Testis (tissue), 3 donors: ENCODE results near the gene AUTS2. TPM values are rescaled to one million over a fixed set of nuclear protein-coding genes. Genes with fewer than 3 reads are reported as not detected.

Experiments
- DNase-seq: peaks from one replicate; pipeline ENCODE4 v3.0.0-alpha.2; 2019
- H3K27ac ChIP-seq, 2 donors: fragments of 200-600 bp; sonication (generic); one replicate each; pipeline ENCODE4 v1.5.1; 2019
- H3K27me3 ChIP-seq: fragments of 200-600 bp; sonication (generic); one replicate; pipeline ENCODE4 v1.5.1; 2019
- H3K36me3 ChIP-seq: fragments of 200-600 bp; sonication (generic); one replicate; pipeline ENCODE4 v1.5.1; 2017; ENCODE audit warnings: low read depth; ENCODE audit errors: missing control alignments
- H3K4me1 ChIP-seq: fragments of 200-600 bp; sonication (generic); one replicate; pipeline ENCODE4 v1.5.1; 2019
- H3K4me3 ChIP-seq, 2 donors: fragments of 200-600 bp; sonication (generic); one replicate each; pipeline ENCODE4 v1.5.1; 2017 to 2019
- H3K9me3 ChIP-seq: fragments of 200-600 bp; sonication (generic); one replicate; pipeline ENCODE4 v1.5.1; 2017
- POLR2A ChIP-seq: fragments of 450-650 bp; IDR thresholded peaks from one replicate; pipeline ENCODE4 v1.6.1; 2017; ENCODE audit warnings: antibody characterized with exemption, mild to moderate bottlenecking, moderate library complexity
- WGBS, 2 donors: methylation state at CpG; one replicate each; pipeline ENCODE4 v1.1.5; 2018; 5-methylcytosine and 5-hydroxymethylcytosine counted together
- intact Hi-C: fragments of 100-400 bp; cut with DNase I; formaldehyde crosslinking; loops from one replicate; pipeline ENCODE4 v1.15.1; 2023; ENCODE audit warnings: low total_unique reads
- polyA plus RNA-seq: library from polyadenylated mRNA; stranded (reverse); fragments of 350-450 nt; fragmentation: Illumina TruSeq; extraction: RNeasy Lipid Tissue Mini Kit (QIAGEN cat#74804); gene quantifications from one replicate; pipeline ENCODE4 v1.2.3, GENCODE V29; 2014; ENCODE audit warnings: low read depth, low replicate concordance; ENCODE audit not compliant: insufficient read depth
- total RNA-seq, 2 donors: library from RNA; depleted of rRNA; stranded (reverse); fragments of >200 nt; gene quantifications; one replicate each; pipeline ENCODE4 v1.2.3, GENCODE V29; 2016
- TF ChIP-seq, protein P1 (sequence below), 3 experiments: fragments of 450-650 bp in 2 of 3; fragments of 200-600 bp in 1 of 3; sonication (generic) in 1 of 3; IDR thresholded peaks; one replicate each; pipeline ENCODE4 v1.5.1; 2016 to 2019; ENCODE audit warnings: antibody characterized with exemption in 3 of 3, mild to moderate bottlenecking in 2 of 3, moderate library complexity in 1 of 3

The AUTS2 gene
- total and polyA plus RNA-seq, 3 donors from 2014 or later = 21.3 to 75.5 (median 56.1) TPM

GRCh38 chr7:70529436-70529835 is 931.2 kb downstream of the AUTS2 start:
- no peaks in the 10 kb centered on the region for H3K36me3 ChIP-seq
- no peak for DNase-seq
- no peak overlapping the region for H3K27ac ChIP-seq
- 93 to 99% methylated on average over 5 of the region's 5 CpGs for WGBS, 2 donors
- no peak overlapping the region for H3K4me3 ChIP-seq
- TF ChIP-seq POLR2A = no peak
- TF ChIP-seq, protein P1, sequence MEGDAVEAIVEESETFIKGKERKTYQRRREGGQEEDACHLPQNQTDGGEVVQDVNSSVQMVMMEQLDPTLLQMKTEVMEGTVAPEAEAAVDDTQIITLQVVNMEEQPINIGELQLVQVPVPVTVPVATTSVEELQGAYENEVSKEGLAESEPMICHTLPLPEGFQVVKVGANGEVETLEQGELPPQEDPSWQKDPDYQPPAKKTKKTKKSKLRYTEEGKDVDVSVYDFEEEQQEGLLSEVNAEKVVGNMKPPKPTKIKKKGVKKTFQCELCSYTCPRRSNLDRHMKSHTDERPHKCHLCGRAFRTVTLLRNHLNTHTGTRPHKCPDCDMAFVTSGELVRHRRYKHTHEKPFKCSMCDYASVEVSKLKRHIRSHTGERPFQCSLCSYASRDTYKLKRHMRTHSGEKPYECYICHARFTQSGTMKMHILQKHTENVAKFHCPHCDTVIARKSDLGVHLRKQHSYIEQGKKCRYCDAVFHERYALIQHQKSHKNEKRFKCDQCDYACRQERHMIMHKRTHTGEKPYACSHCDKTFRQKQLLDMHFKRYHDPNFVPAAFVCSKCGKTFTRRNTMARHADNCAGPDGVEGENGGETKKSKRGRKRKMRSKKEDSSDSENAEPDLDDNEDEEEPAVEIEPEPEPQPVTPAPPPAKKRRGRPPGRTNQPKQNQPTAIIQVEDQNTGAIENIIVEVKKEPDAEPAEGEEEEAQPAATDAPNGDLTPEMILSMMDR (IDR thresholded peaks at IDR 0.05) = no peak
- no peaks in the 10 kb centered on the region for H3K27me3 ChIP-seq
- intact Hi-C loops = no loop called here
- H3K4me1 ChIP-seq = no peaks in the 10 kb centered on the region
- no peaks in the 10 kb centered on the region for H3K9me3 ChIP-seq

- TF ChIP-seq POLR2A = no peak
- H3K9me3 ChIP-seq = no peaks in the 10 kb centered on the region
- H3K36me3 ChIP-seq = no peaks in the 10 kb centered on the region
- intact Hi-C loops = no loop called here
- no peak overlapping the region for H3K4me3 ChIP-seq
- H3K4me1 ChIP-seq = no peaks in the 10 kb centered on the region
- H3K27me3 ChIP-seq = no peaks in the 10 kb centered on the region
- WGBS, 2 donors = 83 to 84% methylated on average over 8 of the region's 8 CpGs
- no peak overlapping the region for H3K27ac ChIP-seq
- DNase-seq = no peak
Observed at GRCh38 chr7:70529914-70530585, 931.8 kb downstream of the AUTS2 start.

GRCh38 chr7:70533614-70534013 is 935.3 kb downstream of the AUTS2 start:
- WGBS, 2 donors = 94 to 100% methylated on average over 1 to 2 of the region's 2 CpGs
- intact Hi-C loops = no loop called here
- TF ChIP-seq, protein P1 (IDR thresholded peaks at IDR 0.05) = no peak
- no peak for TF ChIP-seq POLR2A
- Histone ChIP-seq H3K9me3 (no peaks in the 10 kb centered on the region), H3K27me3 (no peaks in the 10 kb centered on the region), H3K4me1 (no peaks in the 10 kb centered on the region), H3K36me3 (no peaks in the 10 kb centered on the region), H3K27ac (no peak overlapping the region), H3K4me3 (no peak overlapping the region)
- no peak for DNase-seq

GRCh38 chr7:70539205-70539604 is 940.9 kb downstream of the AUTS2 start:
- Histone ChIP-seq H3K36me3 (no peaks in the 10 kb centered on the region), H3K27me3 (no peaks in the 10 kb centered on the region), H3K4me1 (no peaks in the 10 kb centered on the region), H3K9me3 (no peaks in the 10 kb centered on the region), H3K4me3 (no peak overlapping the region), H3K27ac (no peak overlapping the region)
- TF ChIP-seq, protein P1 (IDR thresholded peaks at IDR 0.05) = no peak
- no peak for TF ChIP-seq POLR2A
- no peak for DNase-seq
- intact Hi-C loops = no loop called here

GRCh38 chr7:70539617-70540016 is 941.3 kb downstream of the AUTS2 start:
- H3K27me3 ChIP-seq = no peaks in the 10 kb centered on the region
- H3K9me3 ChIP-seq = no peaks in the 10 kb centered on the region
- H3K4me1 ChIP-seq = no peaks in the 10 kb centered on the region
- H3K4me3 ChIP-seq = no peak overlapping the region
- intact Hi-C loops = no loop called here
- DNase-seq = no peak
- H3K27ac ChIP-seq = no peak overlapping the region
- TF ChIP-seq POLR2A = no peak
- 87 to 88% methylated on average over 9 of the region's 9 CpGs for WGBS, 2 donors
- no peaks in the 10 kb centered on the region for H3K36me3 ChIP-seq

DNA sequence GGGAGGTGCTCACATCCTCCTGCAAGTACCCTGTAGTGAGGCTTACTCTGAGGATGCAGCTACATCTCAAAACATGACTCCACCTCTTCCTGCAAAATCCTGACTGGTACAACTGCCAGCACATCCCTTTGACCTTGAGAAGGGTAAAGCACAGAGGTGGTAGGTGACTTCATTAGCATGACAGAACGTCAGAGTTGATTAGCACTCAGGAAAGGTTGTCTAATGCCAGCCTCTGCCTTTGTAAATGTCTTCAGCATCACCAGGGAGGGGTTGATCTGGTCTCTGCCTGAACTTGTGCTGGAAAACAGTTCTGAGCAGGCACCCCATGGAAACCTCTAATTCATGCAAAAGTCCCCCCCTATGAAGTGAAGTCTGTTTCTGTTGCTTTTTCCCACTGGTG is 942.4 kb downstream of the AUTS2 start:
- no peak overlapping the region for H3K4me3 ChIP-seq
- DNase-seq = no peak
- H3K4me1 ChIP-seq = no peaks in the 10 kb centered on the region
- intact Hi-C loops = no loop called here
- H3K27ac ChIP-seq = no peak overlapping the region
- TF ChIP-seq POLR2A = no peak
- TF ChIP-seq, protein P1 (IDR thresholded peaks at IDR 0.05) = no peak
- 73 to 90% methylated on average over 1 of the region's 1 CpG for WGBS, 2 donors
- H3K36me3 ChIP-seq = no peaks in the 10 kb centered on the region
- H3K27me3 ChIP-seq = no peaks in the 10 kb centered on the region
- no peaks in the 10 kb centered on the region for H3K9me3 ChIP-seq
